ENCODE results near the gene PAK1.

PAK1 gene

GRCh38 chr11:77413850-77414460, 59.9 kb downstream of the PAK1 start:
- in situ Hi-C loops (cut with MboI; ENCODE audit: low pct_unique_long_range_greater_than_20kb, low sequenced_read_pairs, unreplicated experiment), result no loop called here
- no peak for DNase-seq (ENCODE audit: low spot score)
- TF ChIP-seq, protein P1, sequence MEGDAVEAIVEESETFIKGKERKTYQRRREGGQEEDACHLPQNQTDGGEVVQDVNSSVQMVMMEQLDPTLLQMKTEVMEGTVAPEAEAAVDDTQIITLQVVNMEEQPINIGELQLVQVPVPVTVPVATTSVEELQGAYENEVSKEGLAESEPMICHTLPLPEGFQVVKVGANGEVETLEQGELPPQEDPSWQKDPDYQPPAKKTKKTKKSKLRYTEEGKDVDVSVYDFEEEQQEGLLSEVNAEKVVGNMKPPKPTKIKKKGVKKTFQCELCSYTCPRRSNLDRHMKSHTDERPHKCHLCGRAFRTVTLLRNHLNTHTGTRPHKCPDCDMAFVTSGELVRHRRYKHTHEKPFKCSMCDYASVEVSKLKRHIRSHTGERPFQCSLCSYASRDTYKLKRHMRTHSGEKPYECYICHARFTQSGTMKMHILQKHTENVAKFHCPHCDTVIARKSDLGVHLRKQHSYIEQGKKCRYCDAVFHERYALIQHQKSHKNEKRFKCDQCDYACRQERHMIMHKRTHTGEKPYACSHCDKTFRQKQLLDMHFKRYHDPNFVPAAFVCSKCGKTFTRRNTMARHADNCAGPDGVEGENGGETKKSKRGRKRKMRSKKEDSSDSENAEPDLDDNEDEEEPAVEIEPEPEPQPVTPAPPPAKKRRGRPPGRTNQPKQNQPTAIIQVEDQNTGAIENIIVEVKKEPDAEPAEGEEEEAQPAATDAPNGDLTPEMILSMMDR (IDR thresholded peaks at IDR 0.05; ENCODE audit: extremely low read depth, insufficient read depth, missing control alignments), result peak; percentile 14

DNA sequence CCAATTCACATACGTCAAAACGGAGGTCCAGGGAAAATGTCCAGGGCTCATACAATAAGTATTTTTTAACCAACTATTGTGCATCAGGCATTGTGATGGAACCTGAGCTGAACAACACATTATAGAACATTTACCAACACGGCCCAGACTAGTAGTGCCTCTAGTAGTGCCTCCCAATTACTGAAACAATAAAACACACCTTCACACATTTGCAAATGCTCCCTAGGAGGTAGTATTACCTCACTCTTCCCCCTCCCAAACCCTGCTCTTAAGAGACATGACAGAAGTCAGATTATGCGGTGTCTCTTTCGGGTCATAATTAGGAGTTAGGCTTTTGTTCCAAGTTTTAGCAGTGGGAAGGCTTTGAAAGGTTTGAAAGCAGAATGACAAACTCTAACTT, 61.1 kb downstream of the PAK1 start:
- TF ChIP-seq, protein P1 (IDR thresholded peaks at IDR 0.05; ENCODE audit: extremely low read depth, insufficient read depth, missing control alignments), result no peak
- in situ Hi-C loops (cut with MboI; ENCODE audit: low pct_unique_long_range_greater_than_20kb, low sequenced_read_pairs, unreplicated experiment), result no loop called here
- DNase-seq (ENCODE audit: low spot score), result no peak

DNA sequence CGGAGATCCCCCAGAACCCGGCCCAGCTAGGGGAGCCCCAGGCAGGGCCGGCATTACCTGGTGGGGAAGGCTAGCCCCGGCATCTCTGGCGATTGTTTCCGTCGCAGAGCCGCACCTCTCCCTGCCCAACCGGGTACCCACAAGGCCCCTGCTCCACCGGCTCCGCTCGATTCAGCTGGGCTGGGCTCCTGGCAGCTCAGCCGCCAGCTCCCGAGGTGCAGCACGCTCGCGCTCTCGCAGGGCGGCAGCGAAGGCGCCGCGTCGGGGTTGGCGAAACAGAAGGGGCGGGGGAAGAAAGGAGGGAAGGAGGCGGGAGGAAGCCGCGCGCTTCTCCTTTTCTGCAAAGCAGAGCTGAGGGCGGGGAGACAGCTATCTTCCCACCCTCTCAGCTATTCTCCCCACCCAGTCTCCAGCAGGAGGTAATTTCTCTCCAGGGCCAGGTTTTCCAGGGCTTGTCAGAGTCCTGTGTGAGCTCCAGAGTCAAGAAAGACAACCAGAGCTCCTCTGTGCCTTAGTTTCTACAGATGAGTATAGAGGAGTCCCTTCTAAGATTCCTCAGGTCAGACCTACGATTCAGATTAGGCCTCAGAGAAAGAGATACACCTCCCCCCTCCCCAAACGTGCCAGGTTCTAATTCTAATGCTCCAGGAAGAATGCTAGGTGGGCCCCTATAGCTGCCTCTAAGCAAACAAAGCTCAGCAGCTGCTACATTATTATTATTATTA, 62.0 kb downstream of the PAK1 start:
- peak; percentile 75 for DNase-seq (ENCODE audit: low spot score)
- TF ChIP-seq, protein P1 (IDR thresholded peaks at IDR 0.05; ENCODE audit: extremely low read depth, insufficient read depth, missing control alignments), result peak; percentile 31

DNA sequence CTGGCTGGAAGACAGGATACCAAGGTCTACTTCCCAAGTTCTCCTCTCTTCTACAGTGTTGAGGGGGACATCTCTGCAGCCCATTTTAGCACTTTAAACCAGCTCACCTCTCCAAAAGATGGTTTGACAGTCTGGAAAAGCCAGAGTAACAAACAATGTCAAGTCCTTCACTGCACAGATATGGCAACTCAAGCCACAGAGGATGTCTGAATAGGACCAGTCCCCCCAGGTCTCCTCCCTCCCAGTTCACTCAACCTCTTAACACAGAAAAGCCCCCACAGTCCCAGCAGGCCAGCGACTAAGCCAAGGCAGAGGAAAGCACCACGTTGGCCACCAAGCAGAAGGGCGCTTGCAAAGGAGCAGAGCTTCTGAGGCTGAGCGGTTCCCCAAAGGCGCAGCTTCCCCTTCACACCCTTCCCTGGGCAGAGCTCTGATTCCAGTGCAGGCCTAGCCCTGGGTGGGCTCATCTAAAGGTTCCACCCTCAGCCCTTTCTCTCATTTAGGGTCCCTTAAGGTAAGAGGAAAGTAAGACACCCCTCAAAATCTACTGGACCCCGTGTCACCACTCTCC, 62.7 kb downstream of the PAK1 start:
- in situ Hi-C loops (cut with MboI; ENCODE audit: low pct_unique_long_range_greater_than_20kb, low sequenced_read_pairs, unreplicated experiment), result no loop called here
- TF ChIP-seq, protein P1 (IDR thresholded peaks at IDR 0.05; ENCODE audit: extremely low read depth, insufficient read depth, missing control alignments), result no peak
- DNase-seq (ENCODE audit: low spot score), result peak; percentile 25

More for the DNA sequence above, 62.0 kb downstream of the PAK1 start:
- in situ Hi-C loops (cut with MboI; ENCODE audit: low pct_unique_long_range_greater_than_20kb, low sequenced_read_pairs, unreplicated experiment), result no loop called here

DNA sequence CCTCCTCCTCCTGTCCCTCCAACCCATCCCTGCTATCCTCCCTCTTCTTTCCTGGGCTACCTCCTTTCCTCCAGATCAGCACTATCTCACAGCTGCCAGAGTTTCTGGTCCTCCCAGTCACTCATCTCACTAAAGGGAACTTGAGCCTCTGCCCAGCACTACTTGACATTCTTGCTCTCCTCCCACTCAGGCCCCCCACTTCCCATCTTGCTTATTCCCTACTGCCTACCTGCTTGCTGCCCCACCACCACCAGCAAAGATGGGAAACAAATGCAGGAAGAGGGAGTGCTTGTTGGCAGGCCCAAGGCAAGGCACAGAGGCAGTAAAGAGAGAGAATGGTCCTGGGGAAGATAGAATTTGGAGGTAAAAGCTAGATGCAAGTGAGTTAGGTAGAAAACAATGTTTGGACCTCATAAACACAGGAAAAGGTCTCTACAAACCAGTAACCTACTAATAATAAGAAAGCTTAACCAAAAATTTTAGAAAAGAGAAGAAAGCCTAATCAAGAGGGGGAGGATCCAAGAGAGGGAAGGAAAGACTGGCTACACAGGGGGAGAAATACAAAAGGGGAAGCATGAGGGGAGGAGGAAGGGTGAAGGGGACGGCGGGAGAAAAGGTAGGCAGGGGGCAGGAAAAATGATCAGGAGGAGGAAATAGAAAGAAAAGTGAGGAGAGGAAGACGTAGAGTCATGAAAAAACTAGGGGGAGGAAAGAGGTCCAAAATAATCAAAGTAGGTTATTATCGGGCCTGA, 63.6 kb downstream of the PAK1 start:
- DNase-seq (ENCODE audit: low spot score), result no peak
- in situ Hi-C loops (cut with MboI; ENCODE audit: low pct_unique_long_range_greater_than_20kb, low sequenced_read_pairs, unreplicated experiment), result no loop called here
- TF ChIP-seq, protein P1 (IDR thresholded peaks at IDR 0.05; ENCODE audit: extremely low read depth, insufficient read depth, missing control alignments), result no peak

DNA sequence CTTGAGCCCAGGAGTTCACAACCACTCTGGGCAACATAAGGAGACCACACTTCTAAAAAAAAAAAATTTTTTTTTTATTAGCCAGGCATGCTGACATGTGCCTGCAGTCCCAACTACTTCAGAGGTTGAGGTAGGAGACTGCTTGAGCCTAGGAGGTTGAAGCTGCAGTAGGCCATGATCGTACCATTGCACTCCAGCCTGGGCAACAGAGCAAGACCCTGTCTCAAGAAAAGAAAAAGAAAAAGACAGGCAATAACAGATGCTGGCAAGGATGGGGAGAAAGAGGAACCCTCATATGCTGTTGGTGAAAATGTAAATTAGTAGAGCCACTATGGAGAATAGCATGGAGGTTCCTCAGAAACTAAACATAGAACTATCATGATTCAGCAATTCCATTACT, 64.8 kb downstream of the PAK1 start:
- TF ChIP-seq, protein P1 (IDR thresholded peaks at IDR 0.05; ENCODE audit: extremely low read depth, insufficient read depth, missing control alignments), result no peak
- DNase-seq (ENCODE audit: low spot score), result no peak
- in situ Hi-C loops (cut with MboI; ENCODE audit: low pct_unique_long_range_greater_than_20kb, low sequenced_read_pairs, unreplicated experiment), result no loop called here
